Measurements from ENCODE around the gene BABAM2.
"Not testable (repeated sequence)": the region's sequence is repeated elsewhere in the genome, so short reads cannot be mapped to it uniquely, and the experiment has no call there.

BABAM2 gene

DNA sequence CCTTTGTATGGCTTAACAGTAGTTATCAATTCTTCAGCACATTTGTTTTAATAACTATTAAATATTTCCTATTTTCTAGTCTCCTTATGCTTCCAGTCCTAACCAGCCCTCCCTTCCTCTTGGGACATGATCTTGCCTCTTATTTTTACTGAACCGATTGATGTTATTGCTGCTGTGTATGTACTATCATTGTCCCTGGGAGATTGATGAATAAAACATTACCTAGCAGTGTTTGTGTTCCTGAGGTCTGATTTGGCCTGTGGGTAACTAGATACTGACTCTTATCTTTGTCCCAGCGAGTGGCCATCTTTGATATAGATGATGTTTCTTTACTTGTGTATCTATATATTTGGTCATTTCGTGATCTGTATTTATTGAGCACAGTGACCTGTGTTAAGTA lies 192.9 kb downstream of the BABAM2 start:
- DNase-seq = no peak

DNA sequence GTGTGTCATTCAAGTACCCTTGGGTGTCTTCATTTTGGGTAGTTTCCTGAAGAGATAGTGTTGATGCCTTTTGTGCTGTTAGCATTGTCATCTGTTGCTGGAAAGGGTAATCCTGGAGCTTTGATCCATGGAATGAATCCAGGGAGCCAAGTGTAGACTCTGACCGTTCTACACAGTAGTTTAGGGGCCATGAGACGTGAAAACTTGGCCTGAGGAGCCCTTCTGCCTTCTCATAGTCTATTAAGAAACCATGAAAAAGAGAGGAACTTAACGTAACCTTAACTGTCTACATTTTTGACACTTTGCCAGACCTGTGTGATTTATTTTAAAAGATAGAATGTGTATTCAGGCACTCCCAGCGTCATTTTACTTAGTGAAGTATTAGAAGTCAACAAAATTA lies 194.0 kb downstream of the BABAM2 start:
- DNase-seq = no peak

DNA sequence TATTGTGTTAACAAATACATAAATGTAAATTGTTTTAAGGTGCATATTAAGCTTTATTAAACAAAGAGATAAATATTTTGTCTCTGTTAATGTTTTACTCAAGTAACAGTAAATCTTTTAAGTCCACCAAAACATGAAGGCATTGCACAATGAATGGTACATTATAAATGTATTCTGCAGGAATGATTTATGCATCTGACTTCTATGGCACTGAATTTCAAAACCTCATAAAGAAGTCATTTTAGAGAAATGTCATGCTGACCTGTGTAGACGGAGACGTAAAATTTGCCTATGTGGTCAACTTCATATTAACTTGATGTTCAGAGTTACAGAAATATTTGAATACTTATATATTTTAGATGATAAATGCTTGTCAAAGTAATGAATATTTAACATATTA lies 194.7 kb downstream of the BABAM2 start:
- DNase-seq = no peak

DNA sequence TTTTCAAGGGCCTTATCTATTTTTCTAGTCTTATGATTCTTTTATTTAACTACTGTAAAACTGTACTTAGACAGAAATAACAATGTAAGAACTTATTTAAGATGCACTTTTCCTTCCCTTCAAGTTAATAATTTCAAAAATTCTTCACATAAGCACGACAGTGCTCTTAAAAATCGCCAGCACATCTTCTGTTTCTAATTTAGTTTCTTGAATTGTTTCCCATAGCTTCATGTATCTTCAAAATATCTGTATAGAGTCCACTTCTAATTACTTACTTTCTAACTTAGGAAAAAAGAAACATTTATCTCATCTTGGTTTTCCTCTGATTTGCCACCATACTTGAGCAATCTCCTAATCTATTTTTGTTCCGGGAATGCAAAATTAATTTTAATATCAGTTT lies 196.1 kb downstream of the BABAM2 start:
- no peak for DNase-seq

DNA sequence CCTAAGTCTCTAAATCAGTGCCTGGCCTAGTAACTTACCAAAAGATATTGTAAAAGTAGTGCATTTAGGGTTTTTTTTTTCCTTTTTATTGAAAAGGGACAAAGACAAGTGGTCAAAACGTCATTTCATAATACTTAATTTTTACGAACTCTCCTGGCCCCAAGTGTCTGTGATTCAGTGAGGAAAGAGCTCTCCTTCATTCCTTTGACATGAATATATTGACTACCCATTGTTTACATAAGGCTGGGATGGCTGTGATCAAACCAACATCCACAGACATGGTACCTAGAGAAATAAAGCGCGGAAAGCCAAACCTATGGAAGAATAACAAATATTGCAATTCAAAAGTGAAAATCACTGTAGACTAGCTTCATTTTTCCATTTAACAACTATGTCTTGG lies 198.4 kb downstream of the BABAM2 start:
- no peak for DNase-seq

DNA sequence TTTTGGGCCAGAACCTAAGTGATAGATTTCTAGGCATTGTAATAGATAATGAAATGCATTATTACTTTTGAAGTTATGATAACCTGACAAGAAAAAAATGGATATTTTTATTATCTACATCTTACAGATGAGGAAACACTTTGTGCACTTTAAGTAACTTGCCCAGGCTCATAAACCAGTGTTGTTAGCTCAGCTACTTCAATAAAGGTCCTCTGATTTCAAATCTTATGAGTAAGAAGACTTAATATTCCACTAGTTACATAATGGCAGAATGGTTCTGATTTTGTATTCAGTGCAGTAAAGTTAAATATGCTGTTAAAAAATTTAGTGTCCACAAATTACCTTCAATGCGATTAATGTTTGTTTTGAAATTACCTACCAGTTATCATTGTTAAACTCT lies 199.0 kb downstream of the BABAM2 start:
- DNase-seq = no peak

DNA sequence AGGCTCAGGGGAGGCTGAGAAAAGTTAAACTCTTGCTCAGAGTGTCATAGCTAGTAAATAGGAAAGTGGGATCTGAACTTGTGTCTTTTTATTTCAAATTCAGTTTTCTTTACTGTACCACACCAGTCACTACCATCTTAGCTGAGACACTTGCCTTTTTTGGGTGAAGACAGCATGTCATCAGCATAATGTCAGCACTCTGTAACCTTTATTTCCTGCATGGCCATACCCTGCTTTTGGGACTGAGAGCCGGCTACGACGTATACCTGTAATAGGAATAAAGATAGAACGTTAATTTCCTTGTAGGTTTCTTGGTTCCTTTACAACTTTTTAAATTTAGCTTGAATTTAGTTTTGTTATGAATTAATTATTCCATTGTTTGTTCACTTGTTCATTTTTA lies 202.8 kb downstream of the BABAM2 start:
- DNase-seq = no peak

DNA sequence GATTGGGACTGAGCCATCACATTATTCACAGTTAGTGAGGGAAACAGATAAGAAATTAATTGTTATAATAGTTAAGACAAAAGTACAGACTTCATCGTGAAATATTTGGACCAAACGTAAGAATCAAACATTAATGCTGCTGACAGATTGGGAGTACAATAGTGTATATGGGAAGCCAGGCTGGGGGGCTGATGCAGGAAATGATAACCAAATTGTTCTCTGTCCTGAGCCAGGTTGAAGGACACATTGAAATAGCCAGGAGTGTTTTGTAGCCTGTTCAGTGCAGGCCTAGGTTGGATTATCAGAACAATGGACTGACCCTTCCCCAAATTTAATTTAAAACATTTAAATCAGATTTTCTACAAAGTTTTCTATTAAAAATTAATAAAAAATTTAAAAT lies 203.2 kb downstream of the BABAM2 start:
- no peak for DNase-seq

DNA sequence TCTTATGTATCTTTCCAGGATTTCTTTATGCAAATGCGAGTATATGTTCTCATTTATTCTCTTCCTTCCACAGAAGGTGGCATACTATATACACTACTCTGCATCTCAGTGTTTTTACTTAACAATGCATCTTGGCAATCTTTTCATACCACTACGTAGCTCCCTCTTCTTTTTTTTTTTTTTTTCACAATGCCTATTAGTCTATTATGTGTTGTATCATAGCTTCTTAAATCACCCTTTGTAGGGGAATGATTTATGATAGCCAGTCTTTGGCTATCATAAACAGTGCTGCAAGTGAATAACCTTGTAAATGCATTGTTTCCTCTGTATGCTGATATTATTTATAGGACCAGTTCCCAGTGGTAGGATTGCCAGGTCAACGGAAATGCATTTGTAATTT lies 204.2 kb downstream of the BABAM2 start:
- DNase-seq = no peak

DNA sequence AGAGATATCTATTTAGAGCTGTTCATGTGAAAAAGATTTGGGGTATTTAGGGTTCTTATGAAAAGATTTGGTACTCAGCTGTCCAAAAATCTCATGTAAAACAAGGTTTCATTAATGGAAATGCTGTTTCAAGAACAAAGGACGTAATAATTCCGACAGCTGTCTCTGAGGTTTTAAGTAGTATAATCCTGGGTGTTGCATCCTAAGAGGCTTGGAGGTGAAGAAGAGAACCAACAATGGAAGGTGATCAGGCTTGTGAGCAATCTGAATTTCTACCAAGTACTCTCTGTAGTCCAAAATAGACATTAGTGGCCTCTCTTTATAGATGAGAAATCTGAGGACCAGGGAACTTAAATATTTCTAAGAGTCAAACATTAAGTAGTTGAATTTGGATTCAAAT lies 205.1 kb downstream of the BABAM2 start:
- DNase-seq = no peak

DNA sequence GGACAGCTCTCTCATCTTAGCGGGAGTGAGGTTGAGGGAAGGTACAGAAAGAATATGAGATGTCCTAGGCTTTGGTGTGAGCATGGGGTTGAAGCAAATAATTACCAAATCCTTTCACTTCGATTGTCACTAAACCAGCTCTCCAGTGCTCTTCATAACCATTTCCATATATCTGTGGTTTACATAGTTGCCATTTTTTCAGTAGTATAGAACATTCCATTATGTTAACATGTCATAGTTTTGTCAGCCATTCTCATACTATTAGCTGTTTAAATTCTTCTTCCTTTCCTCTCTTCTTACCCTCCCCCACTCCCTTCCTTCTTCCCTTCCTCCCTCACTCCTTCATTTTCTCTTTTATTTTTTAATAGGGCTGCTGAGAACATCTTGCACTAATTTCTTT lies 205.9 kb downstream of the BABAM2 start:
- no peak for DNase-seq

DNA sequence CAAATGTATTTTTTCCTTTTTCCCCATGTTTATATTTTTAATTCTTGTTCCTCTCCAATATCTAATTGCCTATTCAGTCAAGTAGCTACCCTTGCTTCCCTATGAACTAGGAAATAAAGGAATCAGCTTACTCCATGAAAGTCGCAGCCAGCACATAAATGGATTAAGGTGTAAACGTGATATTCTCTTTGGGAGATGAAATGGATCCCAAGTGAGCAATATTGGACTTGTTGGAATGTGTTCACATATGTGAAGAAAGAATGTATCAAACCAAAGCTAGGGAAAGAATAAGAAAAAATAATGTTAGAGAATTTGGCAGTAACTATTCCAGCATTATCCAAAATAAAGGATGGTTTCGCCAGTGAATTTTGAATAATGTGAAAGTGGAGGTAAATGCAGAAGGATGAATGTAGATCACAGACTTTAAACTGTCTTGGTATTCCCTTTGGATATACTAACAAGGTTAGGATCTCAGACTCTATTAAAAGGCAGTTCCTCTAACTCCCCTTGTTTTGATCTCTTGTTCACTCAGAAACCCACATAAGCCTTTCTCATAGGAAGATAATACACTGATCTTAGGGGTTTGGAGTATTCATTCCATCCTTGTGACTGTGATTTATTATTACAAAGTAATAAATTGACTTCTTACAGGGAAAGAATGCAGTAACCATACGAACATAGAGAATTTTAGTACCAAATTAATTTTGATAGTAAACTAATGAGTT lies 208.1 kb downstream of the BABAM2 start:
- DNase-seq = no peak

DNA sequence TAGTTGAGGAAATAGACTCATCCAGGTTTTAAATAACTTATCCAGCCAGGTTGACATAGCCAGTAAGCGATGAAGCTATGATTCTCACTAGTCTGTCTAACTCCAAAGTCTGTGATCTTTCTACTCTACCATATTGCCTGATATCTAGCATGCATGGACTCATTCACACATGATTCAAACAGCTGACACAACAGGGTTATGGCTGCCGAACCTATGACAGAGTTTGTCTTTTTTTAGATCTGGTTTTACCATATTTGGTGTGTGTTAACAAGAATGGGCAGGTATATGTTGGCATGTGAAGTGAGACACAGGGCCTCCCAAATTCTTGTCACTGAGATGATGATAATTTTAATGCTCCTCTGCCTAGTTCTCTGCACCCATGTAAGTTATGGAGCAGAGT lies 210.6 kb downstream of the BABAM2 start:
- no peak for DNase-seq

DNA sequence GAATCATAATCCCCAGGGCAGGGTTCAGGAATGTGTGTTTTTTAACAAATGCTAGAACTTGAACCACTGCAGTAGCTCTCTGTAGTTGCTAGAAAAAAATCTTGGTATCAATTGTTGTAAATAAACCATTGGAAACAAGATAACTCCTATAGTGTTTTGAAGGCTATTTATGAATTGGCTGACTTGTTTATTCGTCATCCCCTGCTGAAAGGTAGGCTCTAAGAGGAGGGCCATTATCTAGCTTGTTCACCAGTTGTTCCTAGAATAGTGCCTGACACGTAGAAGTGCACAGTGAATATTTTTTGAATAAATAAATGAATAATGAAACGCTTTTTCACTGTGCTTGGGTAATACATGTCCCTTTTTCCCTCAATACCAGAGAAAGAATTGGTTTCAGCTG lies 211.4 kb downstream of the BABAM2 start:
- no peak for DNase-seq

DNA sequence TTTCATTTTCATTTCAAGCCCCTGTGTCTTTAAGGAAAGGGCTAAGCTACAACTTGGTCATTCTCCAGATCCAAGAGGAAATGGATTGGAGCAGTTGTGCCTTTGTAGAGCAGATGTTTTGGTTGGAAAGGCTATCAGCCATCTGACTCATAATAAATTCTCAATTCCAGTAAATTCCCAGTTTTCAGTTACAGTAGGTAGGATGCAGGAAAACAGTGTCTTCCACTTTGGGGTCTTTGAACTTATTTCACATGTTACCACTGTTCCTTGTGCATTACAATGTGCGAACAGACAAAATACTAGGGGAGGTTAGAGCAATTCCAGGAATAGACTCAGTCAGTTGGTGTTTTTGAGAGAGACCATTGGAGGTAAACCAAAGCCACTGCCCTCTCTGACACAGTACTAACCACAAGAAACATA lies 211.9 kb downstream of the BABAM2 start:
- no peak for DNase-seq

DNA sequence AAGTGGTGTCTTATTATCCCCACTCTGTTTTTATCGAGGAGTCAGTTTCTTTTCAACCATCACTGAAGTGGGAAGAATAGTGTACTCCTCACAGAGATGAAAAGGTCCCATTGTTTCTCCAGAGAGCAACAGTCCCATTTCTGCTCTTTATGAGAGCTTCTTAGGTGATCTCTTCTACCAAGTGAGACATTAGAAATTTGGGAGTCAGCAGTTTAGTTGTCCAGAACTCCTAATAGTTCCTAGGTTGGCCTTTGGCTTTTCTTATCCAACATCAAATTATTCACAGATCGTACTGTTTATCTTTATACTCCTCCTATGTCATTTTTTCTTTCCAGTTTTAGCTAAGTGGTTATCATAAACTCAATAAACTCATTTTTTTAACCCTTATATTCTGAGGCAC lies 213.1 kb downstream of the BABAM2 start:
- DNase-seq = no peak

DNA sequence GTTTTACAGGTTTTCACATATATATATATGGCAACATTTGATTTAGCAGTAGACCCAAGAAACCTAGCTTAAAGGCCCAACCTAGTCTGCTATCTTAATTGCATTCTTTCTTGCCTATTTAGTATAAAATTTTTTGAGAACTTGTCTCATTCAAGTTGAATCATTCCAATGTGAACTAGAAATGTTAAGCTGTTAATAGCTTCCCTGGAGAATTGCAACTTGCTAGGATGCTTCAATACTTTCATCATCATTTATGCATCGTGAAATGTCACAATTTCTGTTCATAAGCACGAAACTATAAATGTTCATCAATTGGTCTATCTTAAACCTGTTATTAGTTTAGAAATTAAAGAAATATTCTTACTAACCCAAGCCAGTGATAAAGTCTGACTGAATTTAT lies 217.6 kb downstream of the BABAM2 start:
- no peak for DNase-seq

DNA sequence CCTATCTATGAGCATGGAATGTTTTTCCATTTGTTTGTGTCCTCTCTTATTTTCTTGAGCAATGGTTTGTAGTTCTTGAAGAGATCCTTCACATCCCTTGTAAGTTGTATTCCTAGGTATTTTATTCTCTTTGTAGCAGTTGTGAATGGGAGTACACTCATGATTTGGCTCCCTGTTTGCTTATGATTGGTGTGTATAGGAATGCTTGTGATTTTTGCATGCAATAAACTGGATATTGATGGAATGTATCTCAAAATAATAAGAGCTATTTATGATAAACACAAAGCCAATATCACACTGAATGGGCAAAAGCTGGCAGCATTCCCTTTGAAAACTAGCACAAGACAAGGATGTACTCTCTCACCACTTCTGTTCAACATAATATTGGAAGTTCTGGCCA lies 223.2 kb downstream of the BABAM2 start:
- DNase-seq = not testable (repeated sequence)

DNA sequence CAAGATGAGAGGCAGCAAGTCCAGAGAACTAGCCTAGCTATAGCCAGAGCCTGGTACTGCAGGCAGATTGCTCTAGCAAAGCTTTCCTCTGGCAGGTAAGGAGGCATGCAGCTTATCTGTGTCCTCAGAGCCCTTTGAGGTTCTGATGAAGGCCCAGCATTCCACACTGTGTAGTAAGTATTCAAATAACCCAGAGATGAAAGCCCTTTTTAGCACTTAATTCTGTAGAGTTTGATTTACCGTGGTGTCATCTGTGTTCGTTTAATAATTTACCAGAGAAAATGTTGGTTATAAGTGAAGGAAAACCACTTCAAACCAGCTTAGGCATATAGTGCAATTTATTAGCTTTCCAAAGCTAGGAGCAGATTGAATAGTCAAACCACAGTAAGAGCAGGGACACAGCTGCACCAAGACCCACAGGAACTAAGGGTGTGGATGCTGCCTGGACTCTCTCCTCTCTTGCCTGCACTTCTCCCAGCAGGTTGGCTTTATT lies 226.6 kb downstream of the BABAM2 start:
- no peak for DNase-seq

DNA sequence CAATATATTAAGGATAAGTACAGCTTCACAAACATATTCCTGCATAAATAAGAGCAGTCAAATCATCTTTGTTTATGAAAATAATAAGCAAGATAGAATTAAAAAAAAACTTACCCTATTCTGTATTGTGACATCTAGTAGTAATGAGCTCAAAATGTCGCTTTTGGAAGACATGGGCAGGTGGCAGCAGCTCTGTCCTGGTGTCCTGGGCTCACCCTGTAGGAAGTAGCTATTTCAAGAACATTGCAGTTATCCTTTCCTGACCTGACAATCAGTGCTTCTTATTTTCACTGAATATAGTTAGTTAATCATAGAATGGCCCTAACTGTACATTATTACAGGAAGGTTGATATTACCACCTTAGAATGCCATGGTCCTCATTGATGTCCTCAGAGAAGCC lies 229.1 kb downstream of the BABAM2 start:
- DNase-seq = no peak

DNA sequence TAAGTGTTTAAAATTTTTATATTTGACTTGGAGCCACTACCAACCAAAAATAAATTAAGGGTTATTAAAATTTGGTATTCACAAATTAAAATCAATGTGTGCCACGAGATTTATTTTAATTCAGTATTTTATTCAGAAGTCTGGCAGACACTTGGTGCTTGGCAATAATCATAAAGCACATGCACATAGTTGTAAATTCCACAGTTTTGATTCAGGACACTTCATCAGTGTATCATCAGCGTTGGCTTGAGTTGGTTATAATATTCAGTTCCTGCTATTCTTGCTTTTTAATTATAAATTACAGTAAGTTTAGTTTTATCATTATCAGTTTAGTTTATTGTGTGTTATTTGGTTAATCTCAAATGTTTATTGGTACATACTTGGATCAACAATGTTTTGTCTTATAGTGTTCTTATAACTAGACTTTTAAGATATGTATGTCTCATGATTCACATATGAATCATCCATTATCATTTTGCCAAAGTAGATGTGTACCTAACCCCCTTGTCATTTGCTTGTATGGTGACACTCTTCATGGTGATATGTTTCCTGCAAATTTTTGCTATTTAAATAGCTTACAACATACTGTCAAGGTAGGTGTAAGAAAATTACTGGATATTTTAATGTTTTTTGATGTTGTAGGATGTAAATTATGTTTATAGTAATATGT lies 237.9 kb downstream of the BABAM2 start:
- no peak for DNase-seq

DNA sequence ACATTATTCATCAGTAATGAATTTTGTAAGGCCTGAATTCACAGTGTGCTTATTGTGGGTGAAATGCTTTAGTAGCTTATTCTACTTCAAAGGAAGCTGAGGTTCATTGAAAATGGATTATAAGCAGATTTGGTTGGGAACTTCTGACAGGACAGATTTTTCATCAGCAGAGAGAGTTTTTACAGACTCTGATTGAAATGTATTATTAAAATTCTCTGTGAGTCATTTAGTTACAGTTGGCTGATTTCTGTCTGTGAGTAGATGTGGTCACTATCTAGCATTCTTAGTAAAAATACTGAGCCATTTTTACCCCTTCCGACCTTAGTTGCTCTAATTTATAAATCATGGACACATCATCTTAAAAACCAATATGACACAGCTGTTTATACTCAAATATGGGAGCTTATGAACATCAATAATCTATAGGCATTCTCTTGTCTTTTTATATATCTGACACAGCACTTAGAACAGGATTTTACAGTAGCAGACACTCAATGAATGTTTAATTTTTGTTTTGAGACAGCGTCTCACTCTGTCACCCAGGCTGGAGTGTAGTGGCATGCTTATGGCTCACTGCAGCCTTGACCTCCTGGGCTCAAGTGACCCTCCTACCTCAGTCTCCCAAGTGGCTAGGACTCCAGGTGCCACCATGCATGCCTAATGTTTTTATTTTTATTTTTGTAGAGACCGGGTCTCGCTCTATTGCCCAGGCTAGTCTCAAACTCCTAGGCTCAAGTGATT lies 239.6 kb downstream of the BABAM2 start:
- DNase-seq = no peak

DNA sequence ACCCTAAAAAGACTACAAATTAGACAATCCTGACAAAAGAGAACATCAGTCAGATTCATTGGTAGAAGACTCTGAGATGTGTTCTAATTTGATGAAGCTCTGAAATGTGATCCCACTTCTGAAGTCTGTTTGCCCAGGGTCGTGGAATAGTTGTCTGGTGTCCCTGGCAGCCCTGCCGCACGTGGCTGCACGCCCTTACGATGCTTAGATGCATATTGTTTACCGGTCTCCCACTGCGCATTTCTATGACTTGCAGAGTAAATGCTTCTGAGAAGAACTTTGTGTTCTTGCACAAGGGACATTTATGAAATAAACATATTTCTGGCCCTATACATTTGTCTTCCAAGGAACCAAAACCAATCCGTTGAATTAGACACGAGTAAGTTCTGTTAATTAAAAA lies 243.2 kb downstream of the BABAM2 start:
- no peak for DNase-seq

DNA sequence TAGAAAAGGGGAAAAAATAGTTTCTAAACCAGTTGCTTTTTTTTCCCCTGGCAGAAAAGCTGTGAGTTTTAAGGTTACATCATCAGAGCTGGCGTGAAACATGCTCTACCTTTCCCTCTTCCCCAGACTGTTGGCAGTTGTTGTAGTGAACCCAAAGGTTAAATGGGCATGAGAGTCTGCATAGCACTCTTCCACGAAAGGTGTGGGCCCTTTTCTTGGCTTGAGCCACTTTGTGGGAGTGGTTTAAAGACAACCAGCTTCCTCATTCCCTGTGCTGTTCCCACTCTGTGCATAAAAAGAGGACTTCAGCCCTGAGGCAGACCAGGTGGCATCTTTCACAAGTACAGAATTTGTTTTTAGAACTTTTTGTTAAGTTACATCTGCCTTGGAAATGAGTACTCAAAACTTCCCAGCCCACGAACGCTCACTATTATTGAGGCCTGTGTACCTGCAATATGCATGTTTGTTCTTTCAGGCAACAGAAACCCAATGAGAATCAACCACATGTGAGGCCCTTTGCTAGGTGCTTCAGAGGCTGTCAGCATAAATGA lies 243.8 kb downstream of the BABAM2 start:
- no peak for DNase-seq
